ENCODE results near the gene SLC27A3.

Gene SLC27A3

GRCh38 chr1:153799566-153800465 is 24.6 kb downstream of the SLC27A3 start:
- no peak overlapping the region for H3K9ac ChIP-seq (ENCODE audit: low read length)
- peaks cover 11% of the 10 kb centered on the region for H3K4me1 ChIP-seq (ENCODE audit: low read length)
- H4K20me1 ChIP-seq (ENCODE audit: insufficient read depth, low read length): no peaks in the 10 kb centered on the region
- no peaks in the 10 kb centered on the region; the same call in 1 of the 2 replicates for H3F3A ChIP-seq (ENCODE audit: insufficient read depth, low read length)
- H3K4me2 ChIP-seq (ENCODE audit: low read depth, low read length): no peak overlapping the region
- no peak for DNase-seq
- H2AFZ ChIP-seq (ENCODE audit: low read length): no peak overlapping the region
- H3K27ac ChIP-seq (ENCODE audit: low read length): no peak overlapping the region
- H3K9me2 ChIP-seq (replicated peaks; ENCODE audit: insufficient read depth, low read length): no peaks in the 10 kb centered on the region
- no peak for TF ChIP-seq CTCF (IDR thresholded peaks at IDR 0.05; ENCODE audit: low read length)
- TF ChIP-seq EZH2phosphoT487 (IDR thresholded peaks at IDR 0.05; ENCODE audit: low read length): no peak
- no peak for TF ChIP-seq EZH2 (optimal IDR thresholded peaks at IDR 0.05; ENCODE audit: low read depth, low read length)
- no peaks in the 10 kb centered on the region for H3K27me3 ChIP-seq (replicated peaks; ENCODE audit: insufficient read depth, low read length)
- H3K4me3 ChIP-seq (ENCODE audit: low read length): no peak overlapping the region
- H3K79me2 ChIP-seq (ENCODE audit: low read length): peaks cover 5% of the 10 kb centered on the region; the same call in 1 of the 2 replicates
- H3K9me3 ChIP-seq (replicated peaks; ENCODE audit: insufficient read depth, low read length): no peaks in the 10 kb centered on the region
- H3K36me3 ChIP-seq (replicated peaks; ENCODE audit: insufficient read depth, low read length): no peaks in the 10 kb centered on the region

- no peak overlapping the region for H2AFZ ChIP-seq (ENCODE audit: low read length)
- no peak overlapping the region for H3K9ac ChIP-seq (ENCODE audit: low read length)
- peaks cover 4% of the 10 kb centered on the region for H3F3A ChIP-seq (ENCODE audit: insufficient read depth, low read length)
- H3K4me2 ChIP-seq (ENCODE audit: low read depth, low read length): no peak overlapping the region
- H3K9me2 ChIP-seq (replicated peaks; ENCODE audit: insufficient read depth, low read length): no peaks in the 10 kb centered on the region
- DNase-seq: no peak
- peaks cover 15% of the 10 kb centered on the region for H3K4me1 ChIP-seq (ENCODE audit: low read length)
- peaks cover under 1% of the 10 kb centered on the region for H4K20me1 ChIP-seq (ENCODE audit: insufficient read depth, low read length)
- TF ChIP-seq EZH2phosphoT487 (IDR thresholded peaks at IDR 0.05; ENCODE audit: low read length): no peak
- no peak for TF ChIP-seq EZH2 (optimal IDR thresholded peaks at IDR 0.05; ENCODE audit: low read depth, low read length)
- TF ChIP-seq CTCF (IDR thresholded peaks at IDR 0.05; ENCODE audit: low read length): no peak
- no peaks in the 10 kb centered on the region for H3K9me3 ChIP-seq (replicated peaks; ENCODE audit: insufficient read depth, low read length)
- H3K4me3 ChIP-seq (ENCODE audit: low read length): no peak overlapping the region
- no peak overlapping the region for H3K27ac ChIP-seq (ENCODE audit: low read length)
- no peaks in the 10 kb centered on the region for H3K27me3 ChIP-seq (replicated peaks; ENCODE audit: insufficient read depth, low read length)
- H3K79me2 ChIP-seq (ENCODE audit: low read length): peaks cover 5% of the 10 kb centered on the region; the same call in 1 of the 2 replicates
- no peaks in the 10 kb centered on the region for H3K36me3 ChIP-seq (replicated peaks; ENCODE audit: insufficient read depth, low read length)
Measured at GRCh38 chr1:153800516-153800915, 25.3 kb downstream of the SLC27A3 start.

- Histone ChIP-seq H3K4me1 (ENCODE audit: low read length) (peaks cover 21% of the 10 kb centered on the region), H3K27ac (ENCODE audit: low read length) (no peak overlapping the region), H3K4me3 (ENCODE audit: low read length) (no peak overlapping the region)
Measured at GRCh38 chr1:153801028-153801625, 25.9 kb downstream of the SLC27A3 start.

More at GRCh38 chr1:153801028-153801625, 25.9 kb downstream of the SLC27A3 start:
- H3K4me2 ChIP-seq (ENCODE audit: low read depth, low read length): no peak overlapping the region
- no peak overlapping the region for H3K9ac ChIP-seq (ENCODE audit: low read length)
- no peak for DNase-seq
- no peak for TF ChIP-seq EZH2phosphoT487 (IDR thresholded peaks at IDR 0.05; ENCODE audit: low read length)
- no peak for TF ChIP-seq EZH2 (optimal IDR thresholded peaks at IDR 0.05; ENCODE audit: low read depth, low read length)
- no peak for TF ChIP-seq CTCF (IDR thresholded peaks at IDR 0.05; ENCODE audit: low read length)
- no peaks in the 10 kb centered on the region for H3K36me3 ChIP-seq (replicated peaks; ENCODE audit: insufficient read depth, low read length)
- H3F3A ChIP-seq (ENCODE audit: insufficient read depth, low read length): peaks cover 11% of the 10 kb centered on the region
- no peaks in the 10 kb centered on the region for H3K9me3 ChIP-seq (replicated peaks; ENCODE audit: insufficient read depth, low read length)
- H3K27me3 ChIP-seq (replicated peaks; ENCODE audit: insufficient read depth, low read length): no peaks in the 10 kb centered on the region
- no peak overlapping the region for H2AFZ ChIP-seq (ENCODE audit: low read length)
- H4K20me1 ChIP-seq (ENCODE audit: insufficient read depth, low read length): peaks cover 4% of the 10 kb centered on the region
- peaks cover 5% of the 10 kb centered on the region; the same call in 1 of the 2 replicates for H3K79me2 ChIP-seq (ENCODE audit: low read length)
- no peaks in the 10 kb centered on the region for H3K9me2 ChIP-seq (replicated peaks; ENCODE audit: insufficient read depth, low read length)

Measured in MM.1S (cell line).